ENCODE data around the gene THAP2. TPM values are rescaled to one million over a fixed set of nuclear protein-coding genes. Genes with fewer than 3 reads are reported as not detected.

Gene THAP2
- total and polyA plus RNA-seq, 12 donors = 2.3 to 9.7 (median 6.1) TPM

- 83 to 86% methylated on average over 5 of the region's 5 CpGs for WGBS, 2 donors
- no peak for DNase-seq
- Histone ChIP-seq H3K27me3 (no peaks in the 10 kb centered on the region), H3K9me3 (peaks cover 0 to 3% (median 0%) of the 10 kb centered on the region in 11 donors), H3K27ac (no peak overlapping the region), H3K4me3 (no peak overlapping the region), H3K36me3 (no peaks in the 10 kb centered on the region), H3K4me1 (no peaks in the 10 kb centered on the region)
- ATAC-seq = no peak
- intact Hi-C loops (cut with DNase I) = no loop called here
- TF ChIP-seq CTCF (IDR thresholded peaks at IDR 0.05) = no peak
Observed at GRCh38 chr12:71727958-71728357, 63.9 kb downstream of the THAP2 start.

Other genes starting within 250 kb of the THAP2 start
- under 1 TPM in 1 of 10 donors, not detected in 9; 0.37 TPM for gene LGR5, start 224.5 kb upstream of the THAP2 start, total RNA-seq
- under 1 TPM; 0.06 to 0.07 TPM for gene LGR5, start 224.5 kb upstream of the THAP2 start, polyA plus RNA-seq
- gene ZFC3H1, start 453 bp upstream of the THAP2 start, total RNA-seq = 10 to 100 TPM; 13.6 to 26.5 (median 17.2) TPM
- 10 to 100 TPM in 1 of 2 donors, 1 to 10 TPM in 1; 6.9 to 23.4 TPM for gene ZFC3H1, start 453 bp upstream of the THAP2 start, polyA plus RNA-seq
- 10 to 100 TPM; 17.4 to 32.2 (median 27.6) TPM for gene TMEM19, start 21.8 kb downstream of the THAP2 start, total RNA-seq
- gene TMEM19, start 21.8 kb downstream of the THAP2 start, polyA plus RNA-seq = 1 to 10 TPM; 6.4 to 9.8 TPM
- 100 to 1,000 TPM; 137 to 271 (median 211) TPM for gene RAB21, start 90.6 kb downstream of the THAP2 start, total RNA-seq
- gene RAB21, start 90.6 kb downstream of the THAP2 start, polyA plus RNA-seq = 10 to 100 TPM; 10.2 to 37.6 TPM
- gene TBC1D15, start 175.5 kb downstream of the THAP2 start, total RNA-seq = 10 to 100 TPM; 24.6 to 33.8 (median 28.8) TPM
- 10 to 100 TPM; 10.7 to 15.9 TPM for gene TBC1D15, start 175.5 kb downstream of the THAP2 start, polyA plus RNA-seq

Measured in heart right ventricle (tissue), 16 donors.